Neural progenitor cell (in vitro differentiated cells): ENCODE data around the gene ACAP1. TPM values are rescaled to one million over a fixed set of nuclear protein-coding genes. Genes with fewer than 3 reads are reported as not detected.

ENCODE experiments used
- DNase-seq: peaks from one replicate; pipeline ENCODE4 v3.0.0-alpha.2; 2016; ENCODE audit warnings: low spot score
- H2AFZ ChIP-seq: fragments of 200-600 bp; sonication (generic); replicated peaks from 2 replicates; pipeline ENCODE4 v1.6.1; 2016; ENCODE audit warnings: antibody characterized with exemption
- H3F3A ChIP-seq: fragments of 200-600 bp; sonication (generic); 2 replicates; pipeline ENCODE4 v1.6.1; 2016; ENCODE audit warnings: antibody characterized with exemption, low read depth
- H3K27ac ChIP-seq: fragments of 200-600 bp; sonication (generic); 2 replicates; pipeline ENCODE4 v1.5.1; 2016; ENCODE audit warnings: mild to moderate bottlenecking
- H3K27me3 ChIP-seq: fragments of 200-600 bp; sonication (generic); 2 replicates; pipeline ENCODE4 v1.6.1; 2016; ENCODE audit warnings: mild to moderate bottlenecking, moderate library complexity
- H3K36me3 ChIP-seq: fragments of 200-600 bp; sonication (generic); 2 replicates; pipeline ENCODE4 v1.5.1; 2016
- H3K4me1 ChIP-seq: fragments of 200-600 bp; sonication (generic); 2 replicates; pipeline ENCODE4 v1.6.1; 2016; ENCODE audit warnings: mixed run types
- H3K4me2 ChIP-seq: fragments of 200-600 bp; sonication (generic); 2 replicates; pipeline ENCODE4 v1.6.1; 2016
- H3K4me3 ChIP-seq: fragments of 200-600 bp; sonication (generic); 2 replicates; pipeline ENCODE4 v1.5.1; 2016
- H3K79me2 ChIP-seq: fragments of 200-600 bp; sonication (generic); 2 replicates; pipeline ENCODE4 v1.6.1; 2016; ENCODE audit warnings: low read depth
- H3K9ac ChIP-seq: fragments of 200-600 bp; sonication (generic); 2 replicates; pipeline ENCODE4 v1.6.1; 2016
- H3K9me3 ChIP-seq: fragments of 200-600 bp; sonication (generic); 2 replicates; pipeline ENCODE4 v1.5.1; 2016; ENCODE audit warnings: low read depth
- H4K20me1 ChIP-seq: fragments of 200-600 bp; sonication (generic); 2 replicates; pipeline ENCODE4 v1.6.1; 2016; ENCODE audit warnings: low read depth
- H3K27ac Mint-ChIP-seq: 3 replicates; pipeline ENCODE4 v1.8.0; 2021; ENCODE audit warnings: mixed read lengths
- H3K27me3 Mint-ChIP-seq: 2 replicates; pipeline ENCODE4 v1.8.0; 2022; ENCODE audit warnings: low read depth, mild to moderate bottlenecking, inconsistent platforms, moderate library complexity, mixed read lengths; ENCODE audit not compliant: insufficient read depth
- H3K36me3 Mint-ChIP-seq: 3 replicates; pipeline ENCODE4 v1.8.0; 2021; ENCODE audit warnings: mixed read lengths
- H3K4me1 Mint-ChIP-seq: 3 replicates; pipeline ENCODE4 v1.8.0; 2021; ENCODE audit warnings: mixed read lengths
- H3K4me3 Mint-ChIP-seq: 3 replicates; pipeline ENCODE4 v1.8.0; 2021; ENCODE audit warnings: mild to moderate bottlenecking, moderate library complexity, mixed read lengths
- H3K9me3 Mint-ChIP-seq: 3 replicates; pipeline ENCODE4 v1.8.0; 2020; ENCODE audit warnings: mixed read lengths
- EZH2 ChIP-seq: fragments of 200-600 bp; sonication (generic); IDR thresholded peaks from 2 replicates; pipeline ENCODE4 v1.6.1; 2017; ENCODE audit warnings: antibody characterized with exemption, mild to moderate bottlenecking, moderate library complexity
- EZH2phosphoT487 ChIP-seq: fragments of 200-600 bp; sonication (generic); IDR thresholded peaks from 2 replicates; pipeline ENCODE4 v1.6.1; 2017; ENCODE audit warnings: antibody characterized with exemption
- total RNA-seq: library from RNA; depleted of rRNA; stranded (reverse); fragments of >200 nt; gene quantifications from 2 replicates; pipeline ENCODE4 v1.2.3, GENCODE V29; 2015; ENCODE audit warnings: low replicate concordance
- TF ChIP-seq, protein P1 (sequence below): fragments of 200-600 bp; sonication (generic); IDR thresholded peaks from 2 replicates; pipeline ENCODE4 v1.5.1; 2017; ENCODE audit warnings: antibody characterized with exemption, mild to moderate bottlenecking

Gene ACAP1
- total RNA-seq, 1 donor from 2014 or later: 0.65 TPM

GRCh38 chr17:7315570-7316235, 20.6 kb upstream of the ACAP1 start:
- Histone ChIP-seq H3K36me3 (peaks cover 3% of the 10 kb centered on the region), H3F3A (peaks cover 55% of the 10 kb centered on the region), H3K9me3 (no peaks in the 10 kb centered on the region), H3K4me1 (peaks cover 6% of the 10 kb centered on the region), H3K79me2 (peaks cover 30% of the 10 kb centered on the region), H3K27ac (peak overlapping the region; percentile 74), H3K4me3 (peak overlapping the region; percentile 92), H4K20me1 (peaks cover 35% of the 10 kb centered on the region), H3K27me3 (no peaks in the 10 kb centered on the region), H3K9ac (peak overlapping the region; percentile 61), H3K4me2 (peak overlapping the region; percentile 97), H2AFZ (peak overlapping the region; percentile 58)
- Mint-ChIP-seq H3K36me3 (peaks cover 27% of the 10 kb centered on the region), H3K27me3 (peaks cover 9% of the 10 kb centered on the region), H3K4me1 (peaks cover 27% of the 10 kb centered on the region), H3K27ac (no peak overlapping the region), H3K9me3 (no peaks in the 10 kb centered on the region), H3K4me3 (peak overlapping the region; percentile 84)
- TF ChIP-seq, protein P1, sequence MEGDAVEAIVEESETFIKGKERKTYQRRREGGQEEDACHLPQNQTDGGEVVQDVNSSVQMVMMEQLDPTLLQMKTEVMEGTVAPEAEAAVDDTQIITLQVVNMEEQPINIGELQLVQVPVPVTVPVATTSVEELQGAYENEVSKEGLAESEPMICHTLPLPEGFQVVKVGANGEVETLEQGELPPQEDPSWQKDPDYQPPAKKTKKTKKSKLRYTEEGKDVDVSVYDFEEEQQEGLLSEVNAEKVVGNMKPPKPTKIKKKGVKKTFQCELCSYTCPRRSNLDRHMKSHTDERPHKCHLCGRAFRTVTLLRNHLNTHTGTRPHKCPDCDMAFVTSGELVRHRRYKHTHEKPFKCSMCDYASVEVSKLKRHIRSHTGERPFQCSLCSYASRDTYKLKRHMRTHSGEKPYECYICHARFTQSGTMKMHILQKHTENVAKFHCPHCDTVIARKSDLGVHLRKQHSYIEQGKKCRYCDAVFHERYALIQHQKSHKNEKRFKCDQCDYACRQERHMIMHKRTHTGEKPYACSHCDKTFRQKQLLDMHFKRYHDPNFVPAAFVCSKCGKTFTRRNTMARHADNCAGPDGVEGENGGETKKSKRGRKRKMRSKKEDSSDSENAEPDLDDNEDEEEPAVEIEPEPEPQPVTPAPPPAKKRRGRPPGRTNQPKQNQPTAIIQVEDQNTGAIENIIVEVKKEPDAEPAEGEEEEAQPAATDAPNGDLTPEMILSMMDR: no peak
- no peak for DNase-seq

- H3K9me3 ChIP-seq: no peaks in the 10 kb centered on the region
- Mint-ChIP-seq H3K9me3 (no peaks in the 10 kb centered on the region), H3K4me1 (peaks cover 20% of the 10 kb centered on the region), H3K36me3 (peaks cover 30% of the 10 kb centered on the region), H3K4me3 (peak overlapping the region; percentile 71), H3K27ac (no peak overlapping the region), H3K27me3 (peaks cover 9% of the 10 kb centered on the region)
- H3K36me3 ChIP-seq: no peaks in the 10 kb centered on the region
- no peak overlapping the region for H2AFZ ChIP-seq
- H3K79me2 ChIP-seq: peaks cover 19% of the 10 kb centered on the region
- no peak for DNase-seq
- H3F3A ChIP-seq: peaks cover 48% of the 10 kb centered on the region
- no peak overlapping the region for H3K27ac ChIP-seq
- no peak overlapping the region for H3K4me2 ChIP-seq
- TF ChIP-seq, protein P1: no peak
- no peak for TF ChIP-seq EZH2phosphoT487
- H4K20me1 ChIP-seq: peaks cover 24% of the 10 kb centered on the region
- H3K27me3 ChIP-seq: no peaks in the 10 kb centered on the region
- no peak overlapping the region for H3K4me3 ChIP-seq
- H3K4me1 ChIP-seq: peaks cover 6% of the 10 kb centered on the region
- no peak overlapping the region for H3K9ac ChIP-seq
Measured at GRCh38 chr17:7317161-7317803, 19.0 kb upstream of the ACAP1 start.

- H4K20me1 ChIP-seq: peaks cover 16% of the 10 kb centered on the region
- H3K79me2 ChIP-seq: peaks cover 14% of the 10 kb centered on the region
- H3K27ac Mint-ChIP-seq: no peak overlapping the region
- peaks cover 23% of the 10 kb centered on the region for H3K36me3 Mint-ChIP-seq
- H3K27ac ChIP-seq: no peak overlapping the region
- no peak overlapping the region for H2AFZ ChIP-seq
- H3F3A ChIP-seq: peaks cover 37% of the 10 kb centered on the region
- no peaks in the 10 kb centered on the region for H3K9me3 ChIP-seq
- no peak overlapping the region for H3K4me3 ChIP-seq
- H3K9ac ChIP-seq: no peak overlapping the region
- peaks cover 10% of the 10 kb centered on the region for H3K27me3 Mint-ChIP-seq
- no peaks in the 10 kb centered on the region for H3K36me3 ChIP-seq
- H3K4me1 Mint-ChIP-seq: peaks cover 16% of the 10 kb centered on the region
- no peak overlapping the region for H3K4me2 ChIP-seq
- H3K9me3 Mint-ChIP-seq: no peaks in the 10 kb centered on the region
- H3K27me3 ChIP-seq: no peaks in the 10 kb centered on the region
- H3K4me1 ChIP-seq: peaks cover 6% of the 10 kb centered on the region
- DNase-seq: no peak
- TF ChIP-seq, protein P1: no peak
- no peak for TF ChIP-seq EZH2
- no peak for TF ChIP-seq EZH2phosphoT487
- no peak overlapping the region for H3K4me3 Mint-ChIP-seq
Measured at GRCh38 chr17:7318121-7318860, 18.0 kb upstream of the ACAP1 start.
